A549 (cell line): ENCODE results near the gene CARNS1. TPM values are rescaled to one million over a fixed set of nuclear protein-coding genes. Genes with fewer than 3 reads are reported as not detected.
A peak's percentile ranks its signal among the peaks of the same experiment; 100 is the strongest.
"Not testable (repeated sequence)": the region's sequence is repeated elsewhere in the genome, so short reads cannot be mapped to it uniquely, and the experiment has no call there.

Experiments used
- ATAC-seq, 2 experiments: fragments of 200-7000 bp in 1 of 2; fragments of >200 bp in 1 of 2; cut with Nextera tagmentation in 1 of 2; cut with Tn5 transposase in 1 of 2; 3 replicates each; pipeline versions ENCODE4 v1.8.0 to v1.9.1; 2018 to 2020; ENCODE audit warnings: mild to moderate bottlenecking in 1 of 2, moderate library complexity in 1 of 2
- CTCF ChIA-PET: fragments of 300-600 bp; sonication (Branson Sonifier 250); formaldehyde crosslinking; extraction: SDS; loops from one replicate; lab custom pipeline; 2021; ENCODE audit warnings: antibody characterized with exemption, inconsistent platforms; lab: Yijun Ruan, JAX
- POLR2A ChIA-PET: fragments of 350-600 bp; formaldehyde crosslinking; extraction: SDS; loops from one replicate; lab custom pipeline; 2021; ENCODE audit warnings: antibody characterized with exemption, inconsistent platforms; lab: Yijun Ruan, JAX
- DNase-seq, 2 experiments: peaks; one replicate each; pipeline versions ENCODE4 v3.0.0 to v3.0.0-alpha.2; 2011 to 2016; ENCODE audit warnings: low read depth in 1 of 2, low spot score in 1 of 2
- FAIRE-seq: peaks from 2 replicates; lab custom pipeline; 2011; peaks lifted over from hg19 to GRCh38; lab: Jason Lieb, UNC
- H3K27ac ChIP-seq, 2 experiments: fragments of >200 bp; sonication (Bioruptor Twin); formaldehyde crosslinking; 3 replicates each; pipeline ENCODE4 v1.5.1; 2016 to 2017
- H3K4me1 ChIP-seq: fragments of >200 bp; sonication (Bioruptor Twin); formaldehyde crosslinking; 3 replicates; pipeline ENCODE4 v1.6.1; 2016
- H3K4me2 ChIP-seq: fragments of >200 bp; sonication (Bioruptor Twin); formaldehyde crosslinking; 3 replicates; pipeline ENCODE4 v1.6.1; 2016
- H3K4me3 ChIP-seq: fragments of >200 bp; sonication (Bioruptor Twin); formaldehyde crosslinking; 3 replicates; pipeline ENCODE4 v1.5.1; 2016
- H3K9me3 ChIP-seq: fragments of >200 bp; sonication (Bioruptor Twin); formaldehyde crosslinking; 3 replicates; pipeline ENCODE4 v1.6.1; 2016
- CEBPB ChIP-seq, 2 experiments: fragments of >200 bp in 1 of 2; sonication (Bioruptor Twin) in 1 of 2; formaldehyde crosslinking in 1 of 2; IDR thresholded peaks; 2 replicates each; pipeline ENCODE4 v1.6.1; 2012 to 2016
- CHD4 ChIP-seq: fragments of 200-600 bp; sonication (generic); IDR thresholded peaks from 2 replicates; pipeline ENCODE4 v1.6.1; 2016; ENCODE audit warnings: antibody characterized with exemption, mild to moderate bottlenecking, borderline replicate concordance
- E2F6 ChIP-seq: IDR thresholded peaks from 2 replicates; pipeline ENCODE4 v1.6.1; 2012; ENCODE audit warnings: low read depth, borderline replicate concordance
- FOSL2 ChIP-seq, 2 experiments: fragments of 450-650 bp in 1 of 2; fragments of >200 bp in 1 of 2; sonication (Bioruptor Twin) in 1 of 2; formaldehyde crosslinking; IDR thresholded peaks; 2 replicates each; pipeline versions ENCODE4 v1.5.0 to v1.6.1; 2016 to 2020; ENCODE audit warnings: mild to moderate bottlenecking in 1 of 2, moderate library complexity in 1 of 2
- HDAC2 ChIP-seq: fragments of 200-600 bp; sonication (generic); IDR thresholded peaks from 2 replicates; pipeline ENCODE4 v1.6.1; 2016
- HOXA7 ChIP-seq: fragments of 250-450 bp; sonication (Bioruptor Pico); IDR thresholded peaks from 2 replicates; pipeline ENCODE4 v1.5.0; 2020; ENCODE audit warnings: mild to moderate bottlenecking, moderate library complexity
- JUN ChIP-seq, 2 experiments: fragments of >200 bp; sonication (Bioruptor Twin); formaldehyde crosslinking; IDR thresholded peaks; 2 replicates in 1 of 2; 3 replicates in 1 of 2; pipeline ENCODE4 v1.6.1; 2016 to 2017
- KDM1A ChIP-seq: fragments of 200-600 bp; sonication (generic); IDR thresholded peaks from 2 replicates; pipeline ENCODE4 v1.6.1; 2016; ENCODE audit warnings: low read depth, mild to moderate bottlenecking
- MAFK ChIP-seq: fragments of 450-650 bp; IDR thresholded peaks from 2 replicates; pipeline ENCODE4 v1.6.1; 2014; ENCODE audit not compliant: partially characterized antibody
- MAX ChIP-seq: IDR thresholded peaks from 2 replicates; pipeline ENCODE4 v1.6.1; 2012
- MYC ChIP-seq: IDR thresholded peaks from 2 replicates; pipeline ENCODE4 v1.6.1; 2012; ENCODE audit warnings: mild to moderate bottlenecking, inconsistent platforms, low read length, improper control_type of control experiment, borderline replicate concordance
- NR3C1 ChIP-seq: fragments of >200 bp; sonication (Bioruptor Twin); formaldehyde crosslinking; IDR thresholded peaks from 3 replicates; pipeline ENCODE4 v1.6.1; 2017
- PBX3 ChIP-seq: IDR thresholded peaks from 2 replicates; pipeline ENCODE4 v1.6.1; 2012
- PHF8 ChIP-seq: fragments of 200-600 bp; sonication (generic); IDR thresholded peaks from 2 replicates; pipeline ENCODE4 v1.6.1; 2016; ENCODE audit warnings: low read depth, mild to moderate bottlenecking, antibody characterized with exemption, moderate library complexity, borderline replicate concordance
- POLR2A ChIP-seq: IDR thresholded peaks from 2 replicates; pipeline ENCODE4 v1.6.1; 2012; ENCODE audit warnings: mild to moderate bottlenecking, low read length
- POLR2AphosphoS2 ChIP-seq: conservative IDR thresholded peaks from 2 replicates; pipeline ENCODE4 v1.6.1; 2012; ENCODE audit warnings: low read length, improper control_type of control experiment, inconsistent platforms
- ZSCAN20 ChIP-seq: fragments of 250-450 bp; sonication (Bioruptor Pico); IDR thresholded peaks from 2 replicates; pipeline ENCODE4 v1.8.0; 2022; ENCODE audit warnings: mild to moderate bottlenecking, moderate library complexity
- WGBS: methylation state at CpG from one replicate; pipeline ENCODE4 v1.1.6; 2017; ENCODE audit errors: missing lambda C conversion rate; 5-methylcytosine and 5-hydroxymethylcytosine counted together
- polyA plus RNA-seq, 4 experiments: library from polyadenylated mRNA; depleted of rRNA in 3 of 4; stranded (reverse); fragments of >200 nt; fragmentation: RNase III in 1 of 4; extraction: RNeasy Plus Mini Kit Qiagen cat#74134 plus additional on column Dnase treatment in 1 of 4; gene quantifications; 2 replicates in 3 of 4; 3 replicates in 1 of 4; pipeline ENCODE4 v1.2.3, GENCODE V29; 2011 to 2017

CARNS1 gene
- polyA plus RNA-seq, 2 of the 4 experiments (the other 2 are of a cell fraction) = 0.08 to 0.10 TPM

GRCh38 chr11:67465189-67465510 lies 49.7 kb downstream of the CARNS1 start:
- TF ChIP-seq MYC (no peak), FOSL2 (IDR thresholded peaks at IDR 0.05) (no peak), FOSL2 (CRISPR knock-in tag; IDR thresholded peaks at IDR 0.05) (peak; percentile 20; the same call in 1 of the 2 replicates)
- ATAC-seq = peak in 1 of 2 experiments; percentile 4; a peak in 3 of 6 replicates
- Histone ChIP-seq H3K27ac (peak overlapping the region; percentile 95 to 99), H3K4me1 (peaks cover 38% of the 10 kb centered on the region), H3K9me3 (no peaks in the 10 kb centered on the region), H3K4me3 (peak overlapping the region; percentile 73), H3K4me2 (peak overlapping the region; percentile 88)
- WGBS = 17% methylated on average over 3 of the region's 3 CpGs
- FAIRE-seq = no peak
- CTCF ChIA-PET = interaction anchor here (0.8 to 1.8 kb wide), 4 partner anchors 24 to 120 kb away, joined by 3 to 4 read pairs (median 4); partner anchors contain the start of gene PPP1CA
- peak in 1 of 2 experiments; percentile 65 for DNase-seq
- POLR2A ChIA-PET = interaction anchor here (0.9 to 1.7 kb wide), 4 partner anchors 11 to 64 kb away, joined by 3 to 5 read pairs (median 4); partner anchors contain the start of gene PPP1CA

GRCh38 chr11:67465530-67465929 lies 50.1 kb downstream of the CARNS1 start:
- CTCF ChIA-PET = interaction anchor here (0.8 to 1.8 kb wide), 4 partner anchors 24 to 120 kb away, joined by 3 to 4 read pairs (median 4); partner anchors contain the start of gene PPP1CA
- peak overlapping the region; percentile 88 for H3K4me2 ChIP-seq
- peak in 1 of 2 experiments; percentile 50 for DNase-seq
- not testable (repeated sequence) for H3K9me3 ChIP-seq; ATAC-seq; FAIRE-seq; TF ChIP-seq FOSL2 (IDR thresholded peaks at IDR 0.05)
- peak; percentile 44 for TF ChIP-seq FOSL2 (CRISPR knock-in tag; IDR thresholded peaks at IDR 0.05)
- POLR2A ChIA-PET = interaction anchor here (0.9 to 1.7 kb wide), 4 partner anchors 11 to 64 kb away, joined by 3 to 5 read pairs (median 4); partner anchors contain the start of gene PPP1CA
- 66% methylated on average over 2 of the region's 2 CpGs for WGBS
- peaks cover 38% of the 10 kb centered on the region for H3K4me1 ChIP-seq
- H3K27ac ChIP-seq = peak overlapping the region; percentile 95 to 99
- H3K4me3 ChIP-seq = peak overlapping the region; percentile 73

DNA sequence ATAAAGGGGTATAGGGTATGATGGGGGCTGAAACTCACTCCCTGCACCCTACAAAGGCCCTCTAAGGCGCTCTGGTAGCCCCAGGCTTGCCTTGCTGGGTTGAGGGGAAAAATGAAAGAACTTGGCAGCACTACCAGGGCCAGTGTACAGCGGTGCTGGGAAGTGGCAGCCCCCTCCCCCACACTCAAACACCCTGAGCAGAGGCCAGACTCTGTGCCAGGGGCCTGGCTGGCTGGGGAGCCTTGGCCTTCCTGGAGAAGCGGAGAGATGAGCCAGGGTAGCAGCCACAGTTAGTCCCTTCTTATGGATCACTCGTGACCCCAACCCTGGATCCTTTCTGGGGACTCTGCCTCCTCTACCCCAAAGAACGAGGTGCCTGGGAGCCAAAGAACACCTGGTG lies 50.9 kb downstream of the CARNS1 start:
- POLR2A ChIA-PET = interaction anchor here (1.2 to 1.6 kb wide), 3 partner anchors 17 to 39 kb away, joined by 3 to 4 read pairs (median 3); partner anchors contain the start of gene AIP
- Histone ChIP-seq H3K9me3 (no peaks in the 10 kb centered on the region), H3K4me3 (no peak overlapping the region), H3K4me2 (no peak overlapping the region), H3K4me1 (peaks cover 38% of the 10 kb centered on the region), H3K27ac (peak overlapping the region in 1 of 2 experiments; percentile 99; a peak in 3 of 6 replicates)
- TF ChIP-seq POLR2AphosphoS2 = no peak
- no peak for TF ChIP-seq PHF8
- no peak for DNase-seq
- no peak for ATAC-seq
- 90% methylated on average over 5 of the region's 5 CpGs for WGBS
- CTCF ChIA-PET = interaction anchor here (1.8 to 5.4 kb wide), 3 partner anchors 14 to 121 kb away, joined by 4 to 22 read pairs (median 10); no protein-coding TSS in a partner anchor
- no peak for FAIRE-seq

GRCh38 chr11:67466962-67467771 lies 51.7 kb downstream of the CARNS1 start:
- ChIA-PET POLR2A (interaction anchor here (0.5 to 1.2 kb wide), 4 partner anchors 14 to 116 kb away, joined by 3 to 5 read pairs (median 3); partner anchors contain the start of genes AIP, GSTP1 and PPP1CA), CTCF (interaction anchor here (0.5 to 5.4 kb wide), 9 partner anchors 9 to 868 kb away, joined by 3 to 22 read pairs (median 10); partner anchors contain the start of gene PPP1CA)
- Histone ChIP-seq H3K27ac (peak overlapping the region in 1 of 2 experiments; percentile 99; a peak in 3 of 6 replicates), H3K4me2 (peak overlapping the region; percentile 82; the same call in 2 of the 3 replicates), H3K9me3 (no peaks in the 10 kb centered on the region), H3K4me3 (no peak overlapping the region), H3K4me1 (peaks cover 38% of the 10 kb centered on the region)
- DNase-seq = no peak
- no peak for ATAC-seq
- WGBS = 86% methylated on average over 11 of the region's 11 CpGs
- TF ChIP-seq JUN (IDR thresholded peaks at IDR 0.05) (0 out of 5 replicates have a peak, but pooled peaks of 1 of the 2 experiments have one; percentile 24), E2F6 (no peak), ZSCAN20 (CRISPR knock-in tag) (no peak), PBX3 (no peak), FOSL2 (IDR thresholded peaks at IDR 0.05) (no peak), FOSL2 (CRISPR knock-in tag; IDR thresholded peaks at IDR 0.05) (no peak), NR3C1 (no peak), MAX (no peak), MAFK (no peak), HDAC2 (no peak), KDM1A (peak; percentile 55; the same call in 1 of the 2 replicates), CEBPB (IDR thresholded peaks at IDR 0.05) (no peak), HOXA7 (CRISPR knock-in tag) (no peak), CHD4 (0 out of 2 replicates have a peak, but pooled peaks have one; percentile 21), POLR2A (peak; percentile 15)
- FAIRE-seq = no peak
